Lower lobe of right lung (tissue), 2 donors: ENCODE results near the gene CACNA1I. TPM values are rescaled to one million over a fixed set of nuclear protein-coding genes. Genes with fewer than 3 reads are reported as not detected.

ENCODE experiments used
- ATAC-seq, 2 donors: fragments of 200-7000 bp; cut with Tn5 transposase; one replicate each; pipeline ENCODE4 v1.9.1; 2020 to 2022; ENCODE audit warnings: mild to moderate bottlenecking in 2 of 2, moderate library complexity in 2 of 2
- DNase-seq: peaks from one replicate; pipeline ENCODE4 v3.0.0-alpha.2; 2020
- H3K27ac ChIP-seq: fragments of 200-600 bp; one replicate; pipeline ENCODE4 v1.8.0; 2022
- H3K27me3 ChIP-seq: fragments of 200-600 bp; one replicate; pipeline ENCODE4 v1.8.0; 2022; ENCODE audit warnings: low read depth
- H3K36me3 ChIP-seq: fragments of 200-600 bp; one replicate; pipeline ENCODE4 v1.8.0; 2022; ENCODE audit warnings: mild to moderate bottlenecking
- H3K4me1 ChIP-seq: fragments of 200-600 bp; one replicate; pipeline ENCODE4 v1.8.0; 2022
- H3K4me3 ChIP-seq: fragments of 200-600 bp; one replicate; pipeline ENCODE4 v1.8.0; 2022; ENCODE audit warnings: mild to moderate bottlenecking
- H3K9me3 ChIP-seq: fragments of 200-600 bp; one replicate; pipeline ENCODE4 v1.8.0; 2022
- intact Hi-C: fragments of 100-400 bp; cut with DNase I; formaldehyde crosslinking; loops from one replicate; pipeline ENCODE4 v1.11.0; 2022
- total RNA-seq: library from RNA; stranded (reverse); fragmentation: NEBNext Ultra II Directional; extraction: Animal tissue kit (Norgen Biotek cat#: 25700); gene quantifications from one replicate; pipeline ENCODE4 v1.2.1, GENCODE V29; 2021
- TF ChIP-seq, protein P1 (sequence below): fragments of 200-600 bp; IDR thresholded peaks from one replicate; pipeline ENCODE4 v1.8.0; 2022; ENCODE audit warnings: antibody characterized with exemption, mild to moderate bottlenecking
- donor health status: DM: no; HTN: yes; CAD: no; lungs with severe emphysema.

Gene CACNA1I
- total RNA-seq, 1 donor from 2014 or later, result 0.21 TPM

- peaks cover 13% of the 10 kb centered on the region for H3K27me3 ChIP-seq
- TF ChIP-seq, protein P1, sequence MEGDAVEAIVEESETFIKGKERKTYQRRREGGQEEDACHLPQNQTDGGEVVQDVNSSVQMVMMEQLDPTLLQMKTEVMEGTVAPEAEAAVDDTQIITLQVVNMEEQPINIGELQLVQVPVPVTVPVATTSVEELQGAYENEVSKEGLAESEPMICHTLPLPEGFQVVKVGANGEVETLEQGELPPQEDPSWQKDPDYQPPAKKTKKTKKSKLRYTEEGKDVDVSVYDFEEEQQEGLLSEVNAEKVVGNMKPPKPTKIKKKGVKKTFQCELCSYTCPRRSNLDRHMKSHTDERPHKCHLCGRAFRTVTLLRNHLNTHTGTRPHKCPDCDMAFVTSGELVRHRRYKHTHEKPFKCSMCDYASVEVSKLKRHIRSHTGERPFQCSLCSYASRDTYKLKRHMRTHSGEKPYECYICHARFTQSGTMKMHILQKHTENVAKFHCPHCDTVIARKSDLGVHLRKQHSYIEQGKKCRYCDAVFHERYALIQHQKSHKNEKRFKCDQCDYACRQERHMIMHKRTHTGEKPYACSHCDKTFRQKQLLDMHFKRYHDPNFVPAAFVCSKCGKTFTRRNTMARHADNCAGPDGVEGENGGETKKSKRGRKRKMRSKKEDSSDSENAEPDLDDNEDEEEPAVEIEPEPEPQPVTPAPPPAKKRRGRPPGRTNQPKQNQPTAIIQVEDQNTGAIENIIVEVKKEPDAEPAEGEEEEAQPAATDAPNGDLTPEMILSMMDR, result no peak
- intact Hi-C loops, result no loop called here
- H3K27ac ChIP-seq, result no peak overlapping the region
- no peaks in the 10 kb centered on the region for H3K9me3 ChIP-seq
- H3K4me3 ChIP-seq, result no peak overlapping the region
- DNase-seq, result no peak
- H3K36me3 ChIP-seq, result no peaks in the 10 kb centered on the region
- no peaks in the 10 kb centered on the region for H3K4me1 ChIP-seq
- no peak for ATAC-seq
These were observed 3.2 kb upstream of the CACNA1I start for GRCh38 chr22:39567135-39567946.

DNA sequence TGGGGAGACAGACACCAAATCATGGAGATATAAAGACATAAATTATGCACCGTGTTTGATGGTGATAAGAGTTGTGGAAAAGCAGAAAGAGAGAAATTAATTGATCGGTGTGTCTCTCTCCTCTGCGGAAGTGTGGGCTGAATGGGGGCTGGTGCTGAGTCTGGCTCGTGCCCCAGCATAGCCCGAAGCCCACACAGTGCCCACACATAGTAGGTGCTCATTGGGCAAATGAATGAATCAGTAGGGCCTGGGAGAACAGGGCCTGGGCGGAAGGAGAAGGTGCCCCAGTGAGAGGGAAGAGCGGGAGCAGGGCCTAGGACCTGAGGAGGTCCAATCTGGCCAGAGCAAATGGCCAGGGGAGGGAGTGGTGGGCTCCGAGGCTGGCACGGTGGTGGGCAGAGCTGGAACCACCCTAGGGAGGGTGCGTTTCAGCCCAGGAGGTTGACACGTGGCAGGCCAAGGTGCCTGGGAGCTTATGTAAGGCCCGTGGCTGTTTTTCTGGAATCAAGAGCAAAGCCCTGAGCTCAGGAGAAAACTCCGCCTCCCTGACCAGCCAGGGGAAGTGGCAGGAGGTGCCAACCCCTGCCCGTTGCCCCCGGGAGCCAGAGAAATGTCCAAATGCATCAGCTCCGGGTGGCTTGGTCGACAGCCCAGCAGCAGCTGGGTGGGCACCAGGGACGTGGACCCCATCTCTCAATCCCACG lies 2.1 kb upstream of the CACNA1I start:
- DNase-seq, result no peak
- Histone ChIP-seq H3K4me3 (no peak overlapping the region), H3K27me3 (peaks cover 13% of the 10 kb centered on the region), H3K27ac (no peak overlapping the region), H3K36me3 (no peaks in the 10 kb centered on the region), H3K4me1 (no peaks in the 10 kb centered on the region), H3K9me3 (no peaks in the 10 kb centered on the region)
- TF ChIP-seq, protein P1, result no peak
- ATAC-seq, result no peak
- intact Hi-C loops, result no loop called here

GRCh38 chr22:39569066-39569465 lies 1.5 kb upstream of the CACNA1I start:
- Histone ChIP-seq H3K4me1 (no peaks in the 10 kb centered on the region), H3K27me3 (peaks cover 11% of the 10 kb centered on the region), H3K9me3 (no peaks in the 10 kb centered on the region), H3K4me3 (no peak overlapping the region), H3K36me3 (no peaks in the 10 kb centered on the region), H3K27ac (no peak overlapping the region)
- ATAC-seq (no peak), DNase-seq (no peak)
- intact Hi-C loops, result no loop called here
- TF ChIP-seq, protein P1, result no peak

GRCh38 chr22:39570226-39570625 lies 327 bp upstream of the CACNA1I start:
- H3K27ac ChIP-seq, result no peak overlapping the region
- no peaks in the 10 kb centered on the region for H3K27me3 ChIP-seq
- no peak overlapping the region for H3K4me3 ChIP-seq
- no peaks in the 10 kb centered on the region for H3K4me1 ChIP-seq
- H3K36me3 ChIP-seq, result no peaks in the 10 kb centered on the region
- no peak for ATAC-seq
- no peak for DNase-seq
- H3K9me3 ChIP-seq, result no peaks in the 10 kb centered on the region
- TF ChIP-seq, protein P1, result no peak
- intact Hi-C loops, result no loop called here

GRCh38 chr22:39571538-39571937 lies 985 bp downstream of the CACNA1I start:
- H3K4me3 ChIP-seq, result no peak overlapping the region
- TF ChIP-seq, protein P1, result no peak
- ATAC-seq (no peak), DNase-seq (no peak)
- no peaks in the 10 kb centered on the region for H3K9me3 ChIP-seq
- no peaks in the 10 kb centered on the region for H3K4me1 ChIP-seq
- intact Hi-C loops, result no loop called here
- H3K36me3 ChIP-seq, result no peaks in the 10 kb centered on the region
- H3K27me3 ChIP-seq, result peaks cover under 1% of the 10 kb centered on the region
- H3K27ac ChIP-seq, result no peak overlapping the region
